Keratinocyte (primary cell): Measurements from ENCODE around the gene APP.

Source experiments
- EZH2 ChIP-seq: IDR thresholded peaks from one replicate; pipeline ENCODE4 v1.6.1; 2012; ENCODE audit warnings: inconsistent platforms, mild to moderate bottlenecking, low read length, moderate library complexity
- TF ChIP-seq, protein P1 (sequence below), 3 experiments: IDR thresholded peaks in 1 of 3; conservative IDR thresholded peaks in 1 of 3; optimal IDR thresholded peaks in 1 of 3; 2 replicates in 2 of 3; 3 replicates in 1 of 3; pipeline versions ENCODE3 to v1.5.1; 2011; ENCODE audit warnings: low read length in 3 of 3, mild to moderate bottlenecking in 3 of 3, moderate library complexity in 2 of 3, control low read depth in 1 of 3, inconsistent platforms in 1 of 3; ENCODE audit not compliant: insufficient read depth in 2 of 3; ENCODE audit errors: extremely low read depth in 1 of 3

DNA sequence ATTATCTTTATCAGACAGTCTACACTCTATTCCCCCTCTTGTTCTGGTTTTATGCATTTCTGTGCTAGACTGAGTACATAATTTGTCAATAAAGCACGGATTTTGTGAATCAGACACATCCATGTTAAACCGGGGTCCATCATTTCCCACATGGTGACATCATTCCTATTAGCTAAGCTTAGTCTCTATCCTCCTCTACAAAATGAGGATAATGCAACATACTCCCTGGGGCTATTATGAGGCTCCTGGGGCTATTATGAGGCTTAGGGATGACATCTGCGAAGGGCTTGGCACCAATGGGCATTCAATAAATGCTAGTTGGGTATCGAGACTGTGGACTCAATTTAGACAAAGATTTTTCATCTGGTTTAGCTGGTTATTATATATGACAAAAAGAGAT, 25.1 kb upstream of the APP start:
- TF ChIP-seq, protein P1, sequence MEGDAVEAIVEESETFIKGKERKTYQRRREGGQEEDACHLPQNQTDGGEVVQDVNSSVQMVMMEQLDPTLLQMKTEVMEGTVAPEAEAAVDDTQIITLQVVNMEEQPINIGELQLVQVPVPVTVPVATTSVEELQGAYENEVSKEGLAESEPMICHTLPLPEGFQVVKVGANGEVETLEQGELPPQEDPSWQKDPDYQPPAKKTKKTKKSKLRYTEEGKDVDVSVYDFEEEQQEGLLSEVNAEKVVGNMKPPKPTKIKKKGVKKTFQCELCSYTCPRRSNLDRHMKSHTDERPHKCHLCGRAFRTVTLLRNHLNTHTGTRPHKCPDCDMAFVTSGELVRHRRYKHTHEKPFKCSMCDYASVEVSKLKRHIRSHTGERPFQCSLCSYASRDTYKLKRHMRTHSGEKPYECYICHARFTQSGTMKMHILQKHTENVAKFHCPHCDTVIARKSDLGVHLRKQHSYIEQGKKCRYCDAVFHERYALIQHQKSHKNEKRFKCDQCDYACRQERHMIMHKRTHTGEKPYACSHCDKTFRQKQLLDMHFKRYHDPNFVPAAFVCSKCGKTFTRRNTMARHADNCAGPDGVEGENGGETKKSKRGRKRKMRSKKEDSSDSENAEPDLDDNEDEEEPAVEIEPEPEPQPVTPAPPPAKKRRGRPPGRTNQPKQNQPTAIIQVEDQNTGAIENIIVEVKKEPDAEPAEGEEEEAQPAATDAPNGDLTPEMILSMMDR (optimal IDR thresholded peaks at IDR 0.05 in 1 of 3, IDR thresholded peaks at IDR 0.05 in 1 of 3, conservative IDR thresholded peaks at IDR 0.05 in 1 of 3; ENCODE audit: extremely low read depth in 1 of 3, insufficient read depth in 2 of 3, low read length in 3 of 3), result no peak
- no peak for TF ChIP-seq EZH2
